HG03439 (cell line): Measurements from ENCODE around the gene GATC.

ENCODE experiments used
- ATAC-seq: cut with Tn5 transposase; IDR thresholded peaks from one replicate; pipeline ENCODE4 v1.9.1; 2021; ENCODE audit warnings: mild to moderate bottlenecking, moderate library complexity; ENCODE audit not compliant: unreplicated experiment

GATC gene

DNA sequence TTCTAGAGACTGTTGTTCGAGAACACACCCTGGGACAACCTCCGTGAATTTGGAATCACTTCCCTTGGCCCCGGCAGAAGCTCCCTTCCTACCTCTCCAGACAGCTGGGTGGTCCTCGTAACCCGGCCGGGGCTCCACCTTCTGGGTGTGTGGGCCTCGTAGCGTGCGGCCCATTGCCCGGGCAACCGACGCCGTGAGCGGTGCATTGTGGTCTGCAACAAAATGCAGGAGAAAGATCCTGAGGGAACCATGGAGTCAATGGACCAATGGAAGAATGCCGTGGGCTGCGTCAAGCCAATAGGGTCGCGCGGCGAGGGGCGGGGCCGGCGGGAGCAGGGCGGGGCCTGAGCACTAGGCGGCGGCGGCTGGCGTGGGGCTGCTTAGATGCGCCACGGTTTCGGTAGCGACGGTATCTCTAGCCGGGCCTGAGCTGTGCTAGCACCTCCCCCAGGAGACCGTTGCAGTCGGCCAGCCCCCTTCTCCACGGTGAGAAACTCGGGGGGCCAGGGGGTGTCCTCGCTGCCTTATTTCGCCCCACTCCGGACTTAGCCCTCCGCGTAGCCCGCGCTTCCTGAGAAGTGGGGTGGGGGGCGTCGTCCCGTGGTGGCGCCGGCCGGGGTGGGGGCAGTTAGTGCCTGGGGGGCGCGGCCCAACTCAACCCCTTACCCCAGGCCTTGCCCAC is 49.6 kb downstream of the GATC start, which contains the start of gene DYNLL1:
Gene DYNLL1, plus strand, starts transcription at position 383 of the 682 bp plus-strand sequence. CDS start 309 bp downstream, outside the sequence.
- ATAC-seq, result peak; percentile 93

DNA sequence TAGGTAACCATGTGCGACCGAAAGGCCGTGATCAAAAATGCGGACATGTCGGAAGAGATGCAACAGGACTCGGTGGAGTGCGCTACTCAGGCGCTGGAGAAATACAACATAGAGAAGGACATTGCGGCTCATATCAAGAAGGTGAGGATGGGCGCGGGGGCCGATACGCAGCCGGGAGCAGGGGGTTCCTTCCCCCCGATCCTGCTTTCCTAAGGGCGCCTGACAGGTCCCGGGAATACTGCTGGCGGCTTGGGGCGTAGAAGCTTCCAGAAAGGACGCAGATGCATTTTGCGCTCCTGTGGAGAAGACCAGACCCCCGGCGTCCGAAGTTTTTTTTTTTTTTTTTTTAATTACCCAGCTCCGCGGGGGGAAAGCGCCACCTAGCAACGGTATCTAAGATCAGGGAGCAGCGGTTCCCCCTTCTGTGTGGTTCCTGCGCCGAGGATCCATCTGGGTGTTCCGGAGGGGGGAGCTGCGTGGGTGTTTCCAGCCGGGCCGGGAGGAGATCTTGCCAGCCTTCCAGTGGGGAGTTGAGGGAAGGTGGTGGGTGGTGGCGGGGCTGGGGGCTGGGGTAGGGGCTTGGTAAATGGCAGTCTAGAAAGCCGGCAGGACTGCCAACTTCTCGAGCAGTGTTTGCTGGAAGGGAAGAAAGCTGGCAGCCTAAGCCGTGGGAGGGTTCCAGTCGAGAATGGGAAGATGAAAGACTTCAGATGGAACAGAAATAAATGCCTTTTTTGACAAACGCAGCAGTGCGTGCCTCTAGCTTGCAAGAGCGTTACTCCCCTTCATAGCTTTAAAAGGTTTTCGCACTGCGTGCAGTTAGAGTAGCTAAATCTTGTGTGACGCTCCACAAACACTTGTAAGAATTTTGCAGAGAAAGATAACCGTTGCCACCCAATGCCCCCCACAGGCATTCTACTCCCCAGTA is 50.4 kb downstream of the GATC start:
- ATAC-seq, result no peak

GRCh38 chr12:120497524-120498150 is 51.4 kb downstream of the GATC start:
- no peak for ATAC-seq

DNA sequence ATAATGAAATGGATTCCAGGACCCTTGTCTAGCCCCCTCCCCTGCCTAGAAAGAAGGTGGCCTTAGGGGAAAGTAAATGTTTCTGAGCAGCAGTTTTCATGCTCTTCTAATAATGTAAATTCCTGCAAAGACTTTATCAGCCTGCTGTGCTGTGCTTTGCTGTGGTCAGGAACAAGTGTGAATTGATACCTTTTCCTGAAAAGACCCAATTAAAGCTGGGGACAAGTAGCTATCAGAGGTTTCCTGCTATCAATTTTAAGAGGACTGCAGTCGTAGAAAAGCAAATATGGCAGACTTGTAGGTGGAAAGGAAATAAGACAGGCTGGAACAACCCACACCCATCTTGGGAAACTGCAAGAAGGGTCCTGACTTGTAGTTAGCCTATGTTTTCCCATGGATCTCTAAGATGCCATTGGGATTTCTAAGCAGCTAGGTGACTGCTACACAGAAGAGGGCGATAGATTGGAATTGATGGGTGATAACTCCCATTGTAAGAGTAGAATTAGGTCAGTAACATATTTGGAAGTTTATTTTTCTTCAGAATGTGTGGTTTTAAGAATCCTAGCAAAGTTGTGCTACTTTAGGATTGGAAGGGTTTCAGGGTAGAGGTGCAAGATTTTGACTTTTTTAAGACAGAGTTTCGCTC is 52.7 kb downstream of the GATC start:
- no peak for ATAC-seq

- ATAC-seq, result no peak
Measured at GRCh38 chr12:120500581-120500980, 54.3 kb downstream of the GATC start.

DNA sequence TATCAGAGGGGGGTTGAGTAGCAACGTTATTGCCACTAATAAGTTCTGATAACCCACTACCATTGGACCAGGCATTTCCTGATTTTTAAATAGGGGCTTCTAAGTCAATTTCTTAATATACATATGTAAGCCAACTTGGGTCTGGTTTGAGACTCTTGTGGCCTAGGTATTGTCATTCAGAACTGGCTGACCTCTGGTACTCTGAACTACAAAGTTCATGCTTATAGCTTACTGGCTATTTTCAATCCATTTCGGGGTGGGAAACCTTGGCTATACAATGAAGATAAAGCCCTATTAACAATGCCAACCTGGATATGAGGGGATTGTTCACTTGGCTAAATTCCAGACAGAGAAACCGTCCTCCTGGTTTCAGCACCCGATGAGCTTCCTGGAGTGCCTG is 58.3 kb downstream of the GATC start:
- ATAC-seq, result no peak

- no peak for ATAC-seq
Measured at GRCh38 chr12:120508537-120508936, 62.3 kb downstream of the GATC start.
